Vagina (tissue), 2 donors: ENCODE measurements around the gene TBC1D22A. TPM values are rescaled to one million over a fixed set of nuclear protein-coding genes. Genes with fewer than 3 reads are reported as not detected.

Source experiments
- DNase-seq, 2 donors: peaks; one replicate each; pipeline ENCODE4 v3.0.0-alpha.2; 2017; ENCODE audit errors: extremely low spot score in 2 of 2
- H3K27ac ChIP-seq: fragments of 200-600 bp; sonication (generic); one replicate; pipeline ENCODE4 v1.5.1; 2019
- H3K27me3 ChIP-seq: fragments of 200-600 bp; sonication (generic); one replicate; pipeline ENCODE4 v1.5.1; 2019
- H3K36me3 ChIP-seq, 2 donors: fragments of 200-600 bp; sonication (generic); one replicate each; pipeline ENCODE4 v1.5.1; 2017 to 2019
- H3K4me1 ChIP-seq: fragments of 200-600 bp; sonication (generic); one replicate; pipeline ENCODE4 v1.5.1; 2019
- H3K4me3 ChIP-seq, 2 donors: fragments of 200-600 bp; sonication (generic); 1 replicate in 1 of 2; 2 replicates in 1 of 2; pipeline ENCODE4 v1.5.1; 2016 to 2019
- H3K9me3 ChIP-seq: fragments of 200-600 bp; sonication (generic); one replicate; pipeline ENCODE4 v1.5.1; 2019
- CTCF ChIP-seq, 3 experiments: fragments of 450-650 bp in 2 of 3; fragments of 200-600 bp in 1 of 3; sonication (generic) in 1 of 3; IDR thresholded peaks; one replicate each; pipeline ENCODE4 v1.5.1; 2017 to 2019; ENCODE audit warnings: antibody characterized with exemption in 3 of 3, mild to moderate bottlenecking in 2 of 3, moderate library complexity in 2 of 3
- POLR2A ChIP-seq, 2 donors: fragments of 450-650 bp; IDR thresholded peaks; one replicate each; pipeline ENCODE4 v1.6.1; 2017; ENCODE audit warnings: antibody characterized with exemption in 2 of 2, mild to moderate bottlenecking in 2 of 2, moderate library complexity in 2 of 2
- POLR2AphosphoS5 ChIP-seq, 2 donors: sonication (generic); formaldehyde crosslinking; IDR thresholded peaks; one replicate each; pipeline ENCODE4 v1.9.0; 2017; ENCODE audit warnings: antibody characterized with exemption in 2 of 2, mild to moderate bottlenecking in 2 of 2, low read depth in 1 of 2; ENCODE audit not compliant: insufficient read depth in 1 of 2
- intact Hi-C: fragments of 100-400 bp; cut with DNase I; formaldehyde crosslinking; loops from one replicate; pipeline ENCODE4 v1.15.1; 2023
- total RNA-seq: library from RNA; depleted of rRNA; stranded (reverse); fragments of >200 nt; gene quantifications from one replicate; pipeline ENCODE4 v1.2.3, GENCODE V29; 2016

The TBC1D22A gene
- total RNA-seq, 1 donor from 2014 or later, result 38.3 TPM

- H3K4me1 ChIP-seq, result no peaks in the 10 kb centered on the region
Observed at GRCh38 chr22:46983046-46983445, 220.6 kb downstream of the TBC1D22A start.

DNA sequence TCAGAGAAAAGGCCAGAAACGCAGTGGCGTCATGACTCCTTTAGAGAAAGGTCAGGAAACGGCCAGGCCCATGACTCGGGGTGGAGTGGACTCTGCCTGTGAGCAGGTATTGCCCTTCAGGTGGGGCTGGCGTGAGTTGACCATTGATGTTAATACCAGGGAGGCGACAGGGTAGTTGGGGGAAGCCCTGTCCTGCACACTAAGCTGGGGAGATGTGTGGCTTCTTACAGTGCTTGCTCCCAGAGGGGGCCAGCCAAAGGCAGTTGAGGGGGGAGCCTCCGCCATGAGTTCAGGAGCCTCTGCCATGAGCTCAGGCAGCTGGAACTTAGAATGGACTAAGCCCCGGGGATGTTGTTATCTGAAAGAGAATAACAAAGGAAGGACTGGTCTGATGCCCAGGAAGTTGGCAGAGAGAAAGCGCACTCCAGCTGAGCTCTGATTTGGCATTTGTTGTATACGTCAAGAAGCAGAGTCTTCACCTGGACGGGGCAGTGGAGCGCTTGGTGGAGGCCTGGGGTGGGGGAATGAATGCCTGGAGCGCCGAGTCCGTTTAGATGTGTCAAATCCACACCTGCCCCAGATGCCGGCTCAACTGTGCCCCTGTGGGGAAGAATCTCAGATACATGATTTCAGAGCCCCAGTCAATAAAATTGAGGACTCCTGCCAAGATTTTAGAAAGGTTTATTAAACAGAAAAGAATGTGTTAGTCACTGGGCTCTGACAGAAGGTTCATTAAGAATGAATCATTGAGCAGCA lies 222.5 kb downstream of the TBC1D22A start:
- no peak overlapping the region for H3K4me3 ChIP-seq

More at GRCh38 chr22:46983046-46983445, 220.6 kb downstream of the TBC1D22A start:
- TF ChIP-seq CTCF (IDR thresholded peaks at IDR 0.05), result no peak
- TF ChIP-seq POLR2A (IDR thresholded peaks at IDR 0.05), result no peak
- TF ChIP-seq POLR2AphosphoS5 (IDR thresholded peaks at IDR 0.05; ENCODE audit: insufficient read depth in 1 of 2, low read depth in 1 of 2), result no peak
- no peak for DNase-seq
- intact Hi-C loops, result no loop called here
- H3K4me3 ChIP-seq, result no peak overlapping the region
- H3K27ac ChIP-seq, result no peak overlapping the region
- peaks cover 0 to 4% of the 10 kb centered on the region in 2 donors for H3K36me3 ChIP-seq
- H3K9me3 ChIP-seq, result no peaks in the 10 kb centered on the region
- no peaks in the 10 kb centered on the region for H3K27me3 ChIP-seq

GRCh38 chr22:46985507-46985882 lies 223.0 kb downstream of the TBC1D22A start:
- DNase-seq, result no peak
- Histone ChIP-seq H3K36me3 (no peaks in the 10 kb centered on the region), H3K4me3 (no peak overlapping the region), H3K4me1 (no peaks in the 10 kb centered on the region), H3K27me3 (no peaks in the 10 kb centered on the region), H3K27ac (no peak overlapping the region), H3K9me3 (no peaks in the 10 kb centered on the region)
- intact Hi-C loops, result no loop called here
- TF ChIP-seq POLR2A (IDR thresholded peaks at IDR 0.05), result no peak
- no peak for TF ChIP-seq POLR2AphosphoS5 (IDR thresholded peaks at IDR 0.05; ENCODE audit: insufficient read depth in 1 of 2, low read depth in 1 of 2)
- TF ChIP-seq CTCF (IDR thresholded peaks at IDR 0.05), result no peak

More for the DNA sequence above, 222.5 kb downstream of the TBC1D22A start:
- Histone ChIP-seq H3K4me1 (no peaks in the 10 kb centered on the region), H3K9me3 (no peaks in the 10 kb centered on the region), H3K27me3 (no peaks in the 10 kb centered on the region), H3K27ac (no peak overlapping the region), H3K36me3 (no peaks in the 10 kb centered on the region)
- no peak for DNase-seq
- intact Hi-C loops, result no loop called here
- no peak for TF ChIP-seq POLR2A (IDR thresholded peaks at IDR 0.05)
- TF ChIP-seq POLR2AphosphoS5 (IDR thresholded peaks at IDR 0.05; ENCODE audit: insufficient read depth in 1 of 2, low read depth in 1 of 2), result peak in 1 of 2 donors; percentile 21

DNA sequence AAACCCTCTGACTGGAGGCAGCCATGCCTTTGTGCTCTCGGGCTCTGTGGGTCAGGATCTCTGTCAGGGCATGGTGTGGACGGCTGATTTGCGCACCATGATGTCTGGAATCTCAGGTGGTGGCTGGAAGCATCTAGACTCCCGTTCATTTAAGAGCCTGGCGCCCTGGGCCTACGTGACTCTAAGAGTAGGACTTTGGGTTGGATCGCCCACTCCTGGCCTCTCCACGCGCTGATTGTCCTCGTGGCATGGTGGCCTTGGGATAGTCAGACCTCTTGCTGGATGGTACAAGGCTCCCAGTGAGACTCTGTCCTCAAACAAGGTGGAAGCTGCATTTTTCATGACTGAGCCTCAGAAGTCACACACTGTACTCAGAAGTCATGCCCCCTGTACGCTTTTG lies 224.3 kb downstream of the TBC1D22A start:
- Histone ChIP-seq H3K27ac (no peak overlapping the region), H3K36me3 (no peaks in the 10 kb centered on the region), H3K9me3 (no peaks in the 10 kb centered on the region), H3K4me1 (no peaks in the 10 kb centered on the region), H3K27me3 (no peaks in the 10 kb centered on the region), H3K4me3 (no peak overlapping the region)
- intact Hi-C loops, result no loop called here
- DNase-seq, result no peak
- TF ChIP-seq POLR2A (IDR thresholded peaks at IDR 0.05) (no peak), POLR2AphosphoS5 (IDR thresholded peaks at IDR 0.05; ENCODE audit: insufficient read depth in 1 of 2, low read depth in 1 of 2) (no peak)

GRCh38 chr22:46990937-46991550 lies 228.6 kb downstream of the TBC1D22A start:
- Histone ChIP-seq H3K4me3 (no peak overlapping the region), H3K4me1 (no peaks in the 10 kb centered on the region), H3K9me3 (no peaks in the 10 kb centered on the region), H3K27me3 (no peaks in the 10 kb centered on the region), H3K36me3 (no peaks in the 10 kb centered on the region), H3K27ac (no peak overlapping the region)
- no peak for TF ChIP-seq POLR2AphosphoS5 (IDR thresholded peaks at IDR 0.05; ENCODE audit: insufficient read depth in 1 of 2, low read depth in 1 of 2)
- TF ChIP-seq POLR2A (IDR thresholded peaks at IDR 0.05), result no peak
- no peak for TF ChIP-seq CTCF (IDR thresholded peaks at IDR 0.05)
- intact Hi-C loops, result no loop called here
- no peak for DNase-seq

GRCh38 chr22:46991666-46992065 lies 229.2 kb downstream of the TBC1D22A start:
- no peak overlapping the region for H3K27ac ChIP-seq
- TF ChIP-seq POLR2AphosphoS5 (IDR thresholded peaks at IDR 0.05; ENCODE audit: insufficient read depth in 1 of 2, low read depth in 1 of 2), result no peak
- TF ChIP-seq CTCF (IDR thresholded peaks at IDR 0.05), result no peak
- no peak for TF ChIP-seq POLR2A (IDR thresholded peaks at IDR 0.05)
- H3K4me3 ChIP-seq, result no peak overlapping the region
- H3K36me3 ChIP-seq, result no peaks in the 10 kb centered on the region
- no peaks in the 10 kb centered on the region for H3K9me3 ChIP-seq
- intact Hi-C loops, result no loop called here
- no peaks in the 10 kb centered on the region for H3K4me1 ChIP-seq
- DNase-seq, result no peak
- H3K27me3 ChIP-seq, result no peaks in the 10 kb centered on the region
